ENCODE results near the gene DAPK2. TPM values are rescaled to one million over a fixed set of nuclear protein-coding genes. Genes with fewer than 3 reads are reported as not detected.

Gene DAPK2
- total RNA-seq, 1 experiment from 2014 or later, result 1.4 TPM

DNA sequence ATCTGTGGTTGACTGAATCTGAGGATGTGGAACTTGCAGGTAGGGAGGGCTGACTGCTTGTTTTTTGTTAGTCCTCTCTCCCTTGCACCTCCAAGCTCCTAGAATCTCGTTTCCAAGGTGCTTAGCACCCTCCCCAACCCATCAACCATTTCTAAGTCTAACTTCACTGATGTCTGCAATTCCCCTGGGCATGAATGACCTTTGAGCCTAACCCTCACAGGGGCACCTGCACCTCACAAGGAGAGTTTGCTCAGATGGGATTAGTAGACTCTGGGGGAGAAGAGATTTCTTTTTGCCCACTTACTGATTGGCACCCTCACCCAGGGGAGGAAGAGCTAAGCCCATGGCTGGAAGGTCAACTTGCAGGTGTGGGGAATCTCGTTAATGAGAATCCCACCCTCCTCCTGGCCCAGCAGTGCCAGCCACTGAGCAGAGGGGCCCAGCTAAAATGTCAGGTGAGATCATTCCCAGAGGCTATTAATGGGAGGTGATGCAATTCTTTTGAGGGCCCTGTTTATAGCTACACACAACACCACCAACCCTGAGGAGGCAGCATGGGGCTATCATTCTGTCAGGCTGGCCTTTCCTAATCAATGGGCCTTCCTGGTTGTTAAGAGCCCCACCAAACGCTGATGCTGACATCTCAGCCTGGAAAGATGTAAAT is 130.9 kb downstream of the DAPK2 start:
- H3K27ac ChIP-seq (ENCODE audit: low read length), result no peak overlapping the region
- no peaks in the 10 kb centered on the region for H3K79me2 ChIP-seq (ENCODE audit: low read length)
- ChIA-PET POLR2A (ENCODE audit: unreplicated experiment) (no interaction called here), CTCF (no interaction called here)
- no TSS peak for BruUV-seq (replicated peaks)
- no peaks in the 10 kb centered on the region for H3K27me3 ChIP-seq (ENCODE audit: low read length)
- no peaks in the 10 kb centered on the region for H3K4me1 ChIP-seq (ENCODE audit: insufficient read depth, low read length)
- intact Hi-C loops (cut with micrococcal nuclease), result no loop called here
- no peak overlapping the region for H3K9ac ChIP-seq (ENCODE audit: low read length)
- H2AFZ ChIP-seq (ENCODE audit: low read length), result no peak overlapping the region
- H4K20me1 ChIP-seq (ENCODE audit: low read length), result no peaks in the 10 kb centered on the region
- no peaks in the 10 kb centered on the region for H3K9me3 ChIP-seq (ENCODE audit: low read length)
- H3K4me3 ChIP-seq (ENCODE audit: low read length), result no peak overlapping the region
- no peaks in the 10 kb centered on the region for H3F3A ChIP-seq (ENCODE audit: low read length, unreplicated experiment)
- TF ChIP-seq EZH2 (IDR thresholded peaks at IDR 0.05; ENCODE audit: low read length, unreplicated experiment), result no peak
- no peak for TF ChIP-seq EZH2phosphoT487 (IDR thresholded peaks at IDR 0.05; ENCODE audit: borderline replicate concordance, low read length)
- TF ChIP-seq, protein P1, sequence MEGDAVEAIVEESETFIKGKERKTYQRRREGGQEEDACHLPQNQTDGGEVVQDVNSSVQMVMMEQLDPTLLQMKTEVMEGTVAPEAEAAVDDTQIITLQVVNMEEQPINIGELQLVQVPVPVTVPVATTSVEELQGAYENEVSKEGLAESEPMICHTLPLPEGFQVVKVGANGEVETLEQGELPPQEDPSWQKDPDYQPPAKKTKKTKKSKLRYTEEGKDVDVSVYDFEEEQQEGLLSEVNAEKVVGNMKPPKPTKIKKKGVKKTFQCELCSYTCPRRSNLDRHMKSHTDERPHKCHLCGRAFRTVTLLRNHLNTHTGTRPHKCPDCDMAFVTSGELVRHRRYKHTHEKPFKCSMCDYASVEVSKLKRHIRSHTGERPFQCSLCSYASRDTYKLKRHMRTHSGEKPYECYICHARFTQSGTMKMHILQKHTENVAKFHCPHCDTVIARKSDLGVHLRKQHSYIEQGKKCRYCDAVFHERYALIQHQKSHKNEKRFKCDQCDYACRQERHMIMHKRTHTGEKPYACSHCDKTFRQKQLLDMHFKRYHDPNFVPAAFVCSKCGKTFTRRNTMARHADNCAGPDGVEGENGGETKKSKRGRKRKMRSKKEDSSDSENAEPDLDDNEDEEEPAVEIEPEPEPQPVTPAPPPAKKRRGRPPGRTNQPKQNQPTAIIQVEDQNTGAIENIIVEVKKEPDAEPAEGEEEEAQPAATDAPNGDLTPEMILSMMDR (conservative IDR thresholded peaks at IDR 0.05; ENCODE audit: low read depth, low read length), result no peak
- DNase-seq (no peak), ATAC-seq (no peak)
- no peak overlapping the region for H3K4me2 ChIP-seq (ENCODE audit: low read length)
- no peaks in the 10 kb centered on the region for H3K9me2 ChIP-seq (replicated peaks; ENCODE audit: low read length)
- H3K36me3 ChIP-seq (ENCODE audit: low read depth, low read length), result no peaks in the 10 kb centered on the region

DNA sequence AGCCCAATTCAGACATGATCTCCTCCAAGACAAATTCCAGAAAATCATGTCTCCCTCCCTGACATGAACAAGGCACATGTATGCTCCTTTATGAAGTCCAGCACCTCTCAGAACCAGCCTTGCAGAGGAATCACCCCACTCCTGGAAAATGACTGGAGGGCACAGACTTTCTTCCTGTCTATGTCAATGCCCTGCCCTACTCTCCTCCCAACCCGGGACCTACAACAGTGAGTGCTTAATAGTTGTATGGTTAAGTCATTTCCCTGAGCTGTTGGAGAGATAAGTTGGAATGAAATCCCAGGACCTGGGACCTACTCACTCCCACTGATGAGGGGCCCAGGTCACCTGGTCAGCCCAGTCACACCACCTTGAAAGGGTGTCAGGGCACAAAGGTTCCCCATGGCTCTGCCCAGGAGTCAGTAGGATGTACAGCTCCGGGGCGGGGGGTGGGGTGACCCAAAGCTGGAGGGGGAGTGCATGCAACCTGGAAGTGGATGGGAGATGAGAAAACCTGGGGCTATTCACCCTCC is 132.4 kb downstream of the DAPK2 start:
- Histone ChIP-seq H3K4me2 (ENCODE audit: low read length) (no peak overlapping the region), H3K27ac (ENCODE audit: low read length) (no peak overlapping the region), H3K4me3 (ENCODE audit: low read length) (no peak overlapping the region), H3K9me2 (replicated peaks; ENCODE audit: low read length) (no peaks in the 10 kb centered on the region), H3K4me1 (ENCODE audit: insufficient read depth, low read length) (peaks cover 10% of the 10 kb centered on the region), H4K20me1 (ENCODE audit: low read length) (no peaks in the 10 kb centered on the region), H3K36me3 (ENCODE audit: low read depth, low read length) (no peaks in the 10 kb centered on the region), H3K9ac (ENCODE audit: low read length) (no peak overlapping the region), H3K27me3 (ENCODE audit: low read length) (no peaks in the 10 kb centered on the region), H3F3A (ENCODE audit: low read length, unreplicated experiment) (no peaks in the 10 kb centered on the region), H3K79me2 (ENCODE audit: low read length) (no peaks in the 10 kb centered on the region), H2AFZ (ENCODE audit: low read length) (no peak overlapping the region), H3K9me3 (ENCODE audit: low read length) (no peaks in the 10 kb centered on the region)
- ChIA-PET CTCF (no interaction called here), POLR2A (ENCODE audit: unreplicated experiment) (no interaction called here)
- TF ChIP-seq EZH2 (IDR thresholded peaks at IDR 0.05; ENCODE audit: low read length, unreplicated experiment) (no peak), EZH2phosphoT487 (IDR thresholded peaks at IDR 0.05; ENCODE audit: borderline replicate concordance, low read length) (no peak)
- TF ChIP-seq, protein P1 (conservative IDR thresholded peaks at IDR 0.05; ENCODE audit: low read depth, low read length), result no peak
- BruUV-seq (replicated peaks), result no TSS peak
- no peak for DNase-seq
- intact Hi-C loops (cut with micrococcal nuclease), result no loop called here
- no peak for ATAC-seq

DNA sequence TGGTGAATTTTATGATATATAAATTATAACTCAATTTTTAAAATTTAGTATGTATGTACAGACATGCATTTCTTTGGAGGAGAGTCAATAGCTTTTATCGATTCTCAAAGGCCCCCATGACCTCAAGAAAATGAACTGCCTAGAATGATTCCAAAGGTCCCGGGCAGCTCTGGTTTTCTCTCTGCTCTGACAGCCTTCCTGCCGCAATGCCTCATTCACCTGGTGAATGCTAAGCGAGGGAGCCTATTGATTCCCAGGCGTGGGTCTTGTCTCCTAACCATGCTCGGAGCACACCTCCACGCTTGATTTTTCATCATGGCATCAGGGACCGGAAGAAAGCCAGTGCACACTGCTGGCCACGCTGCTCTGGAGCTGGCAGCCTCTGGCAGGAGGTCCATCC is 132.9 kb downstream of the DAPK2 start:
- intact Hi-C loops (cut with micrococcal nuclease), result no loop called here
- no peak overlapping the region for H3K4me2 ChIP-seq (ENCODE audit: low read length)
- no peaks in the 10 kb centered on the region for H3K36me3 ChIP-seq (ENCODE audit: low read depth, low read length)
- H3K9me3 ChIP-seq (ENCODE audit: low read length), result no peaks in the 10 kb centered on the region
- H3K9ac ChIP-seq (ENCODE audit: low read length), result no peak overlapping the region
- DNase-seq (no peak), ATAC-seq (no peak)
- ChIA-PET CTCF (no interaction called here), POLR2A (ENCODE audit: unreplicated experiment) (no interaction called here)
- no peaks in the 10 kb centered on the region for H3K79me2 ChIP-seq (ENCODE audit: low read length)
- no peaks in the 10 kb centered on the region for H3K27me3 ChIP-seq (ENCODE audit: low read length)
- no peak overlapping the region for H2AFZ ChIP-seq (ENCODE audit: low read length)
- no peak overlapping the region for H3K27ac ChIP-seq (ENCODE audit: low read length)
- no TSS peak for BruUV-seq (replicated peaks)
- no peaks in the 10 kb centered on the region for H3F3A ChIP-seq (ENCODE audit: low read length, unreplicated experiment)
- H3K9me2 ChIP-seq (replicated peaks; ENCODE audit: low read length), result no peaks in the 10 kb centered on the region
- H3K4me3 ChIP-seq (ENCODE audit: low read length), result no peak overlapping the region
- H4K20me1 ChIP-seq (ENCODE audit: low read length), result no peaks in the 10 kb centered on the region
- H3K4me1 ChIP-seq (ENCODE audit: insufficient read depth, low read length), result peaks cover 12% of the 10 kb centered on the region
- TF ChIP-seq, protein P1 (conservative IDR thresholded peaks at IDR 0.05; ENCODE audit: low read depth, low read length), result no peak
- TF ChIP-seq EZH2phosphoT487 (IDR thresholded peaks at IDR 0.05; ENCODE audit: borderline replicate concordance, low read length) (no peak), EZH2 (IDR thresholded peaks at IDR 0.05; ENCODE audit: low read length, unreplicated experiment) (no peak)
